ENCODE measurements around the gene HCST. TPM values are rescaled to one million over a fixed set of nuclear protein-coding genes. Genes with fewer than 3 reads are reported as not detected.

Gene HCST
- 100 to 1,000 TPM; 117 to 137 TPM for total RNA-seq

DNA sequence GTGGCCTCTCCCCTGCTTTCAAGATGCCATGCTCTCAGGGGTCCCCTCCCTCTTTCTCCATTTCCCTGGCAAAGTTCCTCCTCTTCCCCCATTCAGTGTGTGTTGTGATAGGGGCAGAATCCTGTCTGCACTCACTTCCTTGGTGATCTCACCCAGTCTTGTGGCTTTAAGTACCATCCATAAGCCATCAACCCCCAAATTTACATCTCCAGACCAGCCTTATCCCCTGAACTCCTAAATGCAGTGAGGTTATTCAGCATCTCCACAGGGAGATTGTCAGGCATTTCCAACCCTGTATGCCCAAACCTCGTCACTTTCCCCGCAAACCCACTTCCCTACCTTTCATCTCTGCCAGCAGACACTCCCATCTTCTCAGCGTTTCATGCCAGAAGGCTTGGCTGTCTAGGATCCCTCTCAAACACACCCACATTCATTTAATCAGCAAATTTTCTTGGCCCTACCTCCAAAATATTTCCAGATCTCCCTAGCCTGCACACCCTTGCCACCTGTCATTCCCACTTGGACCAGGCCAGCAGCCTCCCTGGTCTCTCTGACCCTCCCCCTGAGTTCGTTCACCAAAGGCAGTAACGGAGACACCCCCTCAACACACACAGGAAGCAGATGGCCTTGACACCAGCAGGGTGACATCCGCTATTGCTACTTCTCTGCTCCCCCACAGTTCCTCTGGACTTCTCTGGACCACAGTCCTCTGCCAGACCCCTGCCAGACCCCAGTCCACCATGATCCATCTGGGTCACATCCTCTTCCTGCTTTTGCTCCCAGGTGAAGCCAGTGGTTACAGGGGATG, at the start of gene HCST:
Gene HCST (plus strand): TSS at position 676 of the 808 bp plus-strand sequence. CDS start 65 bp downstream, at position 741.
- ChIA-PET POLR2A (no interaction called here), CTCF (interaction anchor here (2.5 kb wide), 1 partner anchor 29 kb away, joined by 9 read pairs; no protein-coding TSS in a partner anchor)
- Mint-ChIP-seq H3K27me3 (no peaks in the 10 kb centered on the region), H3K4me1 (peaks cover 52% of the 10 kb centered on the region), H3K9me3 (no peaks in the 10 kb centered on the region), H3K36me3 (ENCODE audit: low read depth) (peaks cover 36% of the 10 kb centered on the region), H3K4me3 (peak within 1 kb of the TSS; percentile 95), H3K27ac (peak within 1 kb of the TSS; percentile 97)
- peak; percentile 69 for DNase-seq

DNA sequence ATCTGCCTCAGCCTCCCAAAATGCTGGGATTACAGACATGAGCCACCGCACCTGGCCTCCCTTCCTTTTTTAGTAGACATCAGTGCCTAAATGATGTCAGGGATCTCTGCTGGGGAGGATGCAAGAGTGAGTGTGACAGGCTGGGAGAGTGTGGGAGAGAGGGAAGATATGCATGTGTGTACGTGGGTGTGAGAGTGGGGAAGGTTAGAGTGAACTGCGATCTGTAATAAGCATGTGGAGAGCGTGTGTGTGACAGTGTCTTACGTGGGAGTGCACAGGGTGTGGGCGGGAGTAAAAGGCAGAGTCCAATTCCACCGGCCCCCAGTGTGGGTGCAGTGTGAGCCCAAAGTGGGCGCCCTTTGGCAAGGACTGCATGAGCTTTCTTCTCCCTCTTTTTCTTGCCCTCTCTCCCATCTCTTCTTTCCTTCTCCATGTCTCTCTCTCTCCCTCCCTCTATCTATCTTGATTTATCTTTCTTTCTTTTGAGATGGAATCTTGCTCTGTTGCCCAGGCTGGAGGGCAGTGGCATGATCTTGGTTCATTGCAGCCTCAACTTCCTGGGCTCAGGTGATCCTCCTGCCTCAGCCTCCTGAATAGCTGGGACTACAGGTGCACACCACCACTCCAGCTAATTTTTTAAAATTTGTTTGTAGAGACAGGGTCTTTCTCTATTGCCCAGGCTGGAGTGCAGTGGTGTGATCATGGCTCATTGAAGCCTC, 49.1 kb upstream of the HCST start:
- POLR2A ChIA-PET = no interaction called here
- peaks cover 7% of the 10 kb centered on the region for H3K4me1 Mint-ChIP-seq
- H3K9me3 Mint-ChIP-seq = no peaks in the 10 kb centered on the region
- CTCF ChIA-PET = no interaction called here
- DNase-seq = no peak
- no peak overlapping the region for H3K27ac Mint-ChIP-seq
- H3K36me3 Mint-ChIP-seq (ENCODE audit: low read depth) = no peaks in the 10 kb centered on the region
- H3K4me3 Mint-ChIP-seq = no peak overlapping the region
- H3K27me3 Mint-ChIP-seq = peaks cover 43% of the 10 kb centered on the region

GRCh38 chr19:35856546-35857149, 45.7 kb upstream of the HCST start, which contains the start of gene KIRREL2:
Gene KIRREL2, plus strand, starts transcription at chr19:35856911. Its CDS starts 209 bp downstream, at chr19:35857120.
- ChIA-PET POLR2A (no interaction called here), CTCF (interaction anchor here (1.0 to 1.3 kb wide), 2 partner anchors 13 to 74 kb away, joined by 4 to 6 read pairs; no protein-coding TSS in a partner anchor)
- H3K4me1 Mint-ChIP-seq = peaks cover 10% of the 10 kb centered on the region
- peaks cover 63% of the 10 kb centered on the region for H3K27me3 Mint-ChIP-seq
- peak; percentile 29 for DNase-seq
- H3K27ac Mint-ChIP-seq = peak within 1 kb of the TSS; percentile 41
- peak within 1 kb of the TSS; percentile 65 for H3K4me3 Mint-ChIP-seq
- no peaks in the 10 kb centered on the region for H3K36me3 Mint-ChIP-seq (ENCODE audit: low read depth)
- H3K9me3 Mint-ChIP-seq = no peaks in the 10 kb centered on the region

DNA sequence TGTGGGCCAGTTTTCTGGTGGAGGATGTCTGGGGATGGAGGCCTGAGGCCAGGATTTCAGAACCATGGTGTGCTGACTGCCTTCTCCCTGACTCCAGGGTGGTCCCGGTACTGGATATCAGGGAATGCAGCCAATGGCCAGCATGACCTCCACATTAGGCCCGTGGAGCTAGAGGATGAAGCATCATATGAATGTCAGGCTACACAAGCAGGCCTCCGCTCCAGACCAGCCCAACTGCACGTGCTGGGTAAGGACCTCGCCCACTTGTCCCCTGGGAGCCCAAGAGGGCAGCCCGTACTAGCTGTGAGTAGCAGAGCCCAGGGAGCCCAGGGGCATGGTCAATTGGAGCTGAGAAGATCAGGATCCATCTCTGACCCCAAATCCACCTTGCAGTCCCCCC, 44.0 kb upstream of the HCST start:
- H3K27ac Mint-ChIP-seq = no peak overlapping the region
- H3K4me3 Mint-ChIP-seq = no peak overlapping the region
- H3K36me3 Mint-ChIP-seq (ENCODE audit: low read depth) = no peaks in the 10 kb centered on the region
- peaks cover 10% of the 10 kb centered on the region for H3K4me1 Mint-ChIP-seq
- ChIA-PET CTCF (interaction anchor here (1.5 kb wide), 1 partner anchor 50 kb away, joined by 5 read pairs; the partner anchor contains the start of gene TYROBP), POLR2A (no interaction called here)
- peaks cover 64% of the 10 kb centered on the region for H3K27me3 Mint-ChIP-seq
- no peak for DNase-seq
- H3K9me3 Mint-ChIP-seq = no peaks in the 10 kb centered on the region

- no peak overlapping the region for H3K4me3 Mint-ChIP-seq
- peaks cover 10% of the 10 kb centered on the region for H3K4me1 Mint-ChIP-seq
- H3K27me3 Mint-ChIP-seq = peaks cover 66% of the 10 kb centered on the region
- H3K9me3 Mint-ChIP-seq = no peaks in the 10 kb centered on the region
- ChIA-PET POLR2A (no interaction called here), CTCF (interaction anchor here (1.0 to 1.5 kb wide), 2 partner anchors 9 to 49 kb away, joined by 5 read pairs; partner anchors contain the start of genes APLP1 and TYROBP)
- no peak for DNase-seq
- no peaks in the 10 kb centered on the region for H3K36me3 Mint-ChIP-seq (ENCODE audit: low read depth)
- H3K27ac Mint-ChIP-seq = no peak overlapping the region
These were observed 42.9 kb upstream of the HCST start for GRCh38 chr19:35859414-35859813.

DNA sequence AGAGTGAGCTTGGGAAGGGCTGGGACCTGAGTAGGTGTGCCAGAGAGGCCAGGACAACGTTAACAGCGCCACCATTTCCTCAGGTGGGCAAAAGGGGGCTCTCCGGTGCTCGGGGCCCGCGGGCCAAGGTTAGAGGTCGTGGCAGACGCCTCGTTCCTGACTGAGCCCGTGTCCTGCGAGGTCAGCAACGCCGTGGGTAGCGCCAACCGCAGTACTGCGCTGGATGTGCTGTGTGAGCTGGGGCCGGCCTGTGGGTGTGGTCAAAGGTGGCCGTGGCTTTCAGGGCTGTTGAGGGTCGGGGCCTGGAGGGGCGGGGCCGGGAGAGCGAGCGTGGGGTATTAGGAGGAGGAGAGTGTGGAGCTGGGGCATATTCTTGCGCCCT, 41.9 kb upstream of the HCST start:
- peaks cover 59% of the 10 kb centered on the region for H3K27me3 Mint-ChIP-seq
- ChIA-PET POLR2A (no interaction called here), CTCF (no interaction called here)
- DNase-seq = no peak
- no peak overlapping the region for H3K4me3 Mint-ChIP-seq
- H3K4me1 Mint-ChIP-seq = peaks cover 10% of the 10 kb centered on the region
- no peak overlapping the region for H3K27ac Mint-ChIP-seq
- no peaks in the 10 kb centered on the region for H3K9me3 Mint-ChIP-seq
- H3K36me3 Mint-ChIP-seq (ENCODE audit: low read depth) = no peaks in the 10 kb centered on the region

GRCh38 chr19:35860818-35861639, 41.3 kb upstream of the HCST start:
- peaks cover 10% of the 10 kb centered on the region for H3K4me1 Mint-ChIP-seq
- DNase-seq = no peak
- POLR2A ChIA-PET = no interaction called here
- CTCF ChIA-PET = no interaction called here
- H3K27ac Mint-ChIP-seq = no peak overlapping the region
- no peaks in the 10 kb centered on the region for H3K9me3 Mint-ChIP-seq
- no peaks in the 10 kb centered on the region for H3K36me3 Mint-ChIP-seq (ENCODE audit: low read depth)
- peaks cover 58% of the 10 kb centered on the region for H3K27me3 Mint-ChIP-seq
- H3K4me3 Mint-ChIP-seq = no peak overlapping the region

GRCh38 chr19:35861640-35862160, 40.6 kb upstream of the HCST start:
- no peak for DNase-seq
- Mint-ChIP-seq H3K27ac (no peak overlapping the region), H3K4me1 (peaks cover 10% of the 10 kb centered on the region), H3K9me3 (no peaks in the 10 kb centered on the region), H3K4me3 (no peak overlapping the region), H3K36me3 (ENCODE audit: low read depth) (no peaks in the 10 kb centered on the region), H3K27me3 (peaks cover 63% of the 10 kb centered on the region)
- ChIA-PET POLR2A (no interaction called here), CTCF (no interaction called here)

- H3K9me3 Mint-ChIP-seq = no peaks in the 10 kb centered on the region
- H3K4me3 Mint-ChIP-seq = no peak overlapping the region
- no peak overlapping the region for H3K27ac Mint-ChIP-seq
- H3K36me3 Mint-ChIP-seq (ENCODE audit: low read depth) = no peaks in the 10 kb centered on the region
- DNase-seq = no peak
- ChIA-PET CTCF (no interaction called here), POLR2A (no interaction called here)
- H3K27me3 Mint-ChIP-seq = peaks cover 62% of the 10 kb centered on the region
- H3K4me1 Mint-ChIP-seq = peaks cover 3% of the 10 kb centered on the region
These were observed 39.8 kb upstream of the HCST start for GRCh38 chr19:35862528-35862927.

GRCh38 chr19:35863018-35863417, 39.3 kb upstream of the HCST start:
- Mint-ChIP-seq H3K4me1 (peaks cover 5% of the 10 kb centered on the region), H3K4me3 (no peak overlapping the region), H3K27me3 (peaks cover 64% of the 10 kb centered on the region)

GRCh38 chr19:35868172-35868822, 34.0 kb upstream of the HCST start, which contains the start of gene APLP1:
Gene APLP1, plus strand, starts transcription at chr19:35868574. Its CDS starts 63 bp downstream, at chr19:35868637.
- H3K27ac Mint-ChIP-seq = no peak within 1 kb of the TSS
- DNase-seq = peak; percentile 59
- peaks cover 3% of the 10 kb centered on the region for H3K9me3 Mint-ChIP-seq
- peaks cover 37% of the 10 kb centered on the region for H3K27me3 Mint-ChIP-seq
- peak within 1 kb of the TSS; percentile 52 for H3K4me3 Mint-ChIP-seq
- CTCF ChIA-PET = interaction anchor here (0.6 to 1.6 kb wide), 2 partner anchors 9 to 63 kb away, joined by 3 to 5 read pairs; no protein-coding TSS in a partner anchor
- H3K36me3 Mint-ChIP-seq (ENCODE audit: low read depth) = no peaks in the 10 kb centered on the region
- POLR2A ChIA-PET = no interaction called here
- peaks cover 18% of the 10 kb centered on the region for H3K4me1 Mint-ChIP-seq

More at GRCh38 chr19:35863018-35863417, 39.3 kb upstream of the HCST start:
- POLR2A ChIA-PET = no interaction called here
- H3K27ac Mint-ChIP-seq = no peak overlapping the region
- no peaks in the 10 kb centered on the region for H3K9me3 Mint-ChIP-seq
- H3K36me3 Mint-ChIP-seq (ENCODE audit: low read depth) = no peaks in the 10 kb centered on the region
- CTCF ChIA-PET = no interaction called here
- DNase-seq = no peak

Data from activated CD4-positive, alpha-beta T cell treated with anti-CD3 and anti-CD28 coated beads, Interleukin-2, amount 10 ng/mL, durations not matched to agents 7 days and 5 days (primary cell).